B cell (primary cell): ENCODE data around the gene MTX3. TPM values are rescaled to one million over a fixed set of nuclear protein-coding genes. Genes with fewer than 3 reads are reported as not detected.

Experiments used
- ATAC-seq: fragments of 200-7000 bp; cut with Tn5 transposase; one replicate; pipeline ENCODE4 v1.10.0; 2021; ENCODE audit warnings: low read depth, mild to moderate bottlenecking, moderate number of reproducible peaks, moderate library complexity
- CTCF ChIA-PET: fragments of 350-600 bp; sonication (Branson Sonifier 250); formaldehyde crosslinking; loops from one replicate; lab custom pipeline; 2021; ENCODE audit warnings: antibody characterized with exemption, inconsistent platforms; lab: Charles Lee
- POLR2A ChIA-PET: fragments of 350-600 bp; sonication (Branson Sonifier 250); formaldehyde crosslinking; loops from one replicate; lab custom pipeline; 2021; ENCODE audit warnings: antibody characterized with exemption; lab: Charles Lee
- DNase-seq: peaks from one replicate; pipeline ENCODE4 v3.0.0; 2013
- H2AFZ ChIP-seq: 2 replicates; pipeline ENCODE4 v1.6.1; 2012; ENCODE audit warnings: mild to moderate bottlenecking, low read depth, low read length; ENCODE audit not compliant: insufficient read depth, poor library complexity, severe bottlenecking
- H3K27ac ChIP-seq, 2 donors: 1 replicate in 1 of 2; 2 replicates in 1 of 2; pipeline ENCODE4 v1.5.1; 2012 to 2013; ENCODE audit warnings: low read length in 2 of 2, mild to moderate bottlenecking in 2 of 2, moderate library complexity in 1 of 2
- H3K27me3 ChIP-seq, 4 experiments: fragments of 200-600 bp in 1 of 4; sonication (generic) in 1 of 4; replicated peaks in 1 of 4; 1 replicate in 2 of 4; 2 replicates in 2 of 4; pipeline versions ENCODE4 v1.6.1 to v1.7.0; 2013 to 2016; ENCODE audit warnings: low read length in 3 of 4, mild to moderate bottlenecking in 2 of 4, mixed read lengths in 1 of 4, moderate library complexity in 1 of 4; ENCODE audit not compliant: insufficient read depth in 4 of 4, control insufficient read depth in 3 of 4; ENCODE audit errors: control extremely low read depth in 1 of 4
- H3K36me3 ChIP-seq, 2 experiments: replicated peaks in 1 of 2; 1 replicate in 1 of 2; 2 replicates in 1 of 2; pipeline versions ENCODE4 v1.6.1 to v1.7.1; 2013; ENCODE audit warnings: low read length in 1 of 2; ENCODE audit not compliant: insufficient read depth in 2 of 2, control insufficient read depth in 1 of 2; ENCODE audit errors: control extremely low read depth in 1 of 2, extremely low read depth in 1 of 2
- H3K4me1 ChIP-seq, 2 donors: fragments of 200-600 bp in 1 of 2; sonication (generic) in 1 of 2; 1 replicate in 1 of 2; 2 replicates in 1 of 2; pipeline versions ENCODE4 v1.5.1 to v1.6.1; 2013 to 2017; ENCODE audit warnings: low read length in 2 of 2; ENCODE audit not compliant: control insufficient read depth in 2 of 2, insufficient read depth in 2 of 2
- H3K4me2 ChIP-seq: replicated peaks from 2 replicates; pipeline ENCODE3; 2012; ENCODE audit warnings: mild to moderate bottlenecking, low read depth, low read length; ENCODE audit not compliant: poor library complexity, severe bottlenecking
- H3K4me3 ChIP-seq, 5 experiments: fragments of 200-600 bp in 1 of 5; sonication (generic) in 1 of 5; 1 replicate in 3 of 5; 2 replicates in 2 of 5; pipeline versions ENCODE4 v1.5.1 to v1.7.0; 2011 to 2016; ENCODE audit warnings: low read length in 4 of 5, mild to moderate bottlenecking in 4 of 5, low read depth in 2 of 5, control low read depth in 1 of 5, moderate library complexity in 1 of 5; ENCODE audit not compliant: insufficient read depth in 1 of 5; ENCODE audit errors: control extremely low read depth in 1 of 5, extremely low read depth in 1 of 5
- H3K79me2 ChIP-seq: fragments of 200-600 bp; sonication (generic); one replicate; pipeline ENCODE4 v1.6.0; 2016; ENCODE audit warnings: low read length; ENCODE audit not compliant: control insufficient read depth, insufficient read depth
- H3K9ac ChIP-seq: fragments of 200-600 bp; sonication (generic); 2 replicates; pipeline ENCODE4 v1.6.1; 2017; ENCODE audit warnings: mild to moderate bottlenecking, low read length, moderate library complexity
- H3K9me3 ChIP-seq, 3 donors: one replicate each; pipeline versions ENCODE4 v1.6.1 to v1.7.1; 2013; ENCODE audit warnings: low read length in 2 of 3; ENCODE audit not compliant: control insufficient read depth in 2 of 3, insufficient read depth in 1 of 3; ENCODE audit errors: control extremely low read depth in 1 of 3
- H4K20me1 ChIP-seq: 2 replicates; pipeline ENCODE4 v1.6.0; 2012; ENCODE audit warnings: mild to moderate bottlenecking, low read length; ENCODE audit not compliant: insufficient read depth, control insufficient read depth, poor library complexity, severe bottlenecking
- H3K27ac Mint-ChIP-seq: one replicate; pipeline ENCODE4 v1.8.0; 2021; ENCODE audit warnings: mixed read lengths
- H3K27me3 Mint-ChIP-seq: one replicate; pipeline ENCODE4 v1.8.0; 2021; ENCODE audit warnings: mixed read lengths
- H3K4me1 Mint-ChIP-seq: one replicate; pipeline ENCODE4 v1.8.0; 2021; ENCODE audit warnings: mixed read lengths
- H3K4me3 Mint-ChIP-seq: one replicate; pipeline ENCODE4 v1.8.0; 2021; ENCODE audit warnings: mixed read lengths
- H3K9me3 Mint-ChIP-seq: one replicate; pipeline ENCODE4 v1.8.0; 2022; ENCODE audit warnings: mixed read lengths; ENCODE audit not compliant: insufficient read depth
- EZH2 ChIP-seq: IDR thresholded peaks from 2 replicates; pipeline ENCODE4 v1.6.1; 2012; ENCODE audit warnings: borderline replicate concordance, low read depth, mild to moderate bottlenecking, moderate library complexity, low read length; ENCODE audit not compliant: insufficient read depth, poor library complexity, severe bottlenecking
- WGBS: methylation state at CpG from one replicate; pipeline ENCODE4 v1.1.5; 2013; ENCODE audit warnings: missing lambda C conversion rate; ENCODE audit not compliant: insufficient coverage; 5-methylcytosine and 5-hydroxymethylcytosine counted together
- intact Hi-C: fragments of 100-400 bp; cut with micrococcal nuclease; formaldehyde crosslinking; loops from one replicate; pipeline ENCODE4 v1.10.0; 2022
- polyA plus RNA-seq: library from polyadenylated mRNA; depleted of rRNA; stranded (reverse); fragments of >200 nt; gene quantifications from 2 replicates; pipeline ENCODE4 v1.2.3, GENCODE V29; 2012
- total RNA-seq, 2 donors: library from RNA; stranded (reverse); fragments of 120-200 nt in 1 of 2; gene quantifications; 1 replicate in 1 of 2; 2 replicates in 1 of 2; pipeline versions ENCODE4 v1.2.3 to v1.2.4, GENCODE V29; 2013 to 2022
- TF ChIP-seq, protein P1 (sequence below): fragments of 200-600 bp; IDR thresholded peaks from one replicate; pipeline ENCODE4 v1.8.0; 2022; ENCODE audit warnings: antibody characterized with exemption, mild to moderate bottlenecking

The MTX3 gene
- total and polyA plus RNA-seq, 2 donors (not counting 1 experiment from before 2014, with no cell fraction given) = 7.9 to 21.0 TPM

DNA sequence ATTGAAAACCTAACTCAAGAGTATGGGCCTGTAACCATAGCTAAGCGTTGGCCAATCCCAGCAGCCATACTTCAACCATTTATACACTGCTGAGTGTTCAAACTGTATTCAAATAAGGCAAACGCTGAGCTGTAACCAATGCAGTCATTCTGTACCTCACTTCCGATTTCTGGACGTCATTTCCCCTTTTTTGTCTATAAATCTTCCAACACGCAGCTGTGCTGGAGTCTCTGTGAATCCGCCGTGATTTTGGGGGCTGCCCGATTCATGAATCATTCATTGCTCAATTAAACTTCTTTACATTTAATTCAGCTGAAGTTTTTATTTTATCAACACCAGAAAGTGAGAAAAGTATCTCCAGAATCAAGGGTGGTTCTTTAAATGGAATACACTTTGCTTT lies 31.7 kb downstream of the MTX3 start:
- Histone ChIP-seq H2AFZ (peak overlapping the region; percentile 3), H3K9ac (no peak overlapping the region), H3K9me3 (no peaks in the 10 kb centered on the region), H3K4me2 (no peak overlapping the region), H3K4me1 (no peaks in the 10 kb centered on the region), H3K36me3 (no peaks in the 10 kb centered on the region), H4K20me1 (no peaks in the 10 kb centered on the region), H3K27me3 (peaks cover 0 to 5% (median 0%) of the 10 kb centered on the region in 4 experiments), H3K79me2 (no peaks in the 10 kb centered on the region), H3K4me3 (no peak overlapping the region), H3K27ac (no peak overlapping the region)
- peaks cover 11% of the 10 kb centered on the region for H3K27me3 Mint-ChIP-seq
- intact Hi-C loops = no loop called here
- no peak overlapping the region for H3K4me3 Mint-ChIP-seq
- no peaks in the 10 kb centered on the region for H3K4me1 Mint-ChIP-seq
- POLR2A ChIA-PET = no interaction called here
- CTCF ChIA-PET = no interaction called here
- no peak overlapping the region for H3K27ac Mint-ChIP-seq
- TF ChIP-seq, protein P1, sequence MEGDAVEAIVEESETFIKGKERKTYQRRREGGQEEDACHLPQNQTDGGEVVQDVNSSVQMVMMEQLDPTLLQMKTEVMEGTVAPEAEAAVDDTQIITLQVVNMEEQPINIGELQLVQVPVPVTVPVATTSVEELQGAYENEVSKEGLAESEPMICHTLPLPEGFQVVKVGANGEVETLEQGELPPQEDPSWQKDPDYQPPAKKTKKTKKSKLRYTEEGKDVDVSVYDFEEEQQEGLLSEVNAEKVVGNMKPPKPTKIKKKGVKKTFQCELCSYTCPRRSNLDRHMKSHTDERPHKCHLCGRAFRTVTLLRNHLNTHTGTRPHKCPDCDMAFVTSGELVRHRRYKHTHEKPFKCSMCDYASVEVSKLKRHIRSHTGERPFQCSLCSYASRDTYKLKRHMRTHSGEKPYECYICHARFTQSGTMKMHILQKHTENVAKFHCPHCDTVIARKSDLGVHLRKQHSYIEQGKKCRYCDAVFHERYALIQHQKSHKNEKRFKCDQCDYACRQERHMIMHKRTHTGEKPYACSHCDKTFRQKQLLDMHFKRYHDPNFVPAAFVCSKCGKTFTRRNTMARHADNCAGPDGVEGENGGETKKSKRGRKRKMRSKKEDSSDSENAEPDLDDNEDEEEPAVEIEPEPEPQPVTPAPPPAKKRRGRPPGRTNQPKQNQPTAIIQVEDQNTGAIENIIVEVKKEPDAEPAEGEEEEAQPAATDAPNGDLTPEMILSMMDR = no peak
- TF ChIP-seq EZH2 = no peak
- H3K9me3 Mint-ChIP-seq = peaks cover 4% of the 10 kb centered on the region
- ATAC-seq (no peak), DNase-seq (no peak)
- WGBS = 65% methylated on average over 6 of the region's 8 CpGs

DNA sequence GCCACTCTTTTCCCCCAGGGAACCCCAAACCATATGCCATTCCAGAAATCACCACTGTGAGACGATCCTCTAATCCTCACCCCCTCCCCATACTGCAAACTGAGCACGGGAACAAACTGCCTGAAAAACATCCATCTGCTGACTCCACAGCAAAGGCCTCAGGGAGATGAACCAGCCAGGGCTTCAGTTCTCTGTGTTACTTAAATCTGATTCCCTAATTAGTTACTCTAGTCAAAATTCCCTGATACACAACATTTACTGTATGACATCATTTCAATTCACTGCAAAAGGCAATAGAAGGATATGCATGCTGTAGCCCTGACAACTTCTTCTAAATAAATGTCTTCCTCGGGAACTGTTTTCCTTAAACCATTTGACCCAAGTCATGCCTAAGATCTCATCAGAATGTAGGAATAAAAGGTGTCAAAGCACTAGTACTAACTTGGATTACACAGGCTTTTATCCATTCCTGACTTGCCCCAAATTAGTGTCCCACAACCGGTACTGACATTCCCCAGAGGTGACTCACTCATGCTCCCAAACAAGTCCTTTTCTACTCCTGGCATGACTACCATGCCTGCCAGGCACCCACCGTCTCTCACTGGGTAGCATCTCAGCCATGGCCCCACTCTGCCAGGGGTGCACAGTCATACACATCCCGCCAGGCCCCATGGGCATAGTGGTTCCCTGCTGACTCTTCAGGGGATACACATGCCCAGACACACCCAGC lies 35.0 kb downstream of the MTX3 start:
- no peak overlapping the region for H3K4me2 ChIP-seq
- Mint-ChIP-seq H3K4me3 (no peak overlapping the region), H3K27ac (no peak overlapping the region), H3K4me1 (no peaks in the 10 kb centered on the region), H3K27me3 (peaks cover 27% of the 10 kb centered on the region), H3K9me3 (peaks cover 4% of the 10 kb centered on the region)
- no peak overlapping the region for H3K9ac ChIP-seq
- peaks cover 0 to 5% (median 0%) of the 10 kb centered on the region in 4 experiments for H3K27me3 ChIP-seq
- no peaks in the 10 kb centered on the region for H3K36me3 ChIP-seq
- no peak for TF ChIP-seq EZH2
- TF ChIP-seq, protein P1 = no peak
- no peak for DNase-seq
- H4K20me1 ChIP-seq = no peaks in the 10 kb centered on the region
- intact Hi-C loops = no loop called here
- no peaks in the 10 kb centered on the region for H3K79me2 ChIP-seq
- no peak overlapping the region for H2AFZ ChIP-seq
- POLR2A ChIA-PET = no interaction called here
- CTCF ChIA-PET = interaction anchor here (1.2 kb wide), 1 partner anchor 10 kb away, joined by 3 read pairs; no protein-coding TSS in a partner anchor
- 90% methylated on average over 5 of the region's 6 CpGs for WGBS
- no peak overlapping the region for H3K4me3 ChIP-seq
- no peak overlapping the region for H3K27ac ChIP-seq
- H3K9me3 ChIP-seq = no peaks in the 10 kb centered on the region
- H3K4me1 ChIP-seq = no peaks in the 10 kb centered on the region
- ATAC-seq = no peak
